ENCODE results near the gene SIM2.

DNA sequence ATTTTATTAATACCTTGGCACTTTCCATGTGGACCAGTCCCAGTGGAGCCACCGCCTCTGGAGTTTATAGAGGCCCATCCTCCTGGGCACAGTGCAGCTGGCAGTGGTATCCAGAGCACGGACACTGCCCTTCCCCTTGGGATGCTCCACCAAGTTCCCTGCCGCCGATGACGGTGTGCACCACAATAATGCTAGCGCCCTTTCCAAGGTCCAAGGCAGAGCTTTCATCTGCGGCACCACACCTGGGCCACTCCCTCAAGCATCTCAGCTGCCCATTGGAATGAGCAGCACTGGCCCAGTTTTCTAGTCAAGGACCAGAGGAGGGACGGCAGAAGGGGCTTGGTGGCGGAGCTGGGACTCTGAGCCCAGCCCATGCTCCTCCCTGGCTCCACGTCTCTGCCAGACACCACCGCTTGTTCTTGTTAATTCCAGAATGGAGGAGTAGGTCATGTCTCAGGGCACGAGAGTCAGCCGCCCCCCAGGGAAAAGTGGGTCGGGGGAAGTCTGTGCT, 24.5 kb downstream of the SIM2 start:
- TF ChIP-seq, protein P1, sequence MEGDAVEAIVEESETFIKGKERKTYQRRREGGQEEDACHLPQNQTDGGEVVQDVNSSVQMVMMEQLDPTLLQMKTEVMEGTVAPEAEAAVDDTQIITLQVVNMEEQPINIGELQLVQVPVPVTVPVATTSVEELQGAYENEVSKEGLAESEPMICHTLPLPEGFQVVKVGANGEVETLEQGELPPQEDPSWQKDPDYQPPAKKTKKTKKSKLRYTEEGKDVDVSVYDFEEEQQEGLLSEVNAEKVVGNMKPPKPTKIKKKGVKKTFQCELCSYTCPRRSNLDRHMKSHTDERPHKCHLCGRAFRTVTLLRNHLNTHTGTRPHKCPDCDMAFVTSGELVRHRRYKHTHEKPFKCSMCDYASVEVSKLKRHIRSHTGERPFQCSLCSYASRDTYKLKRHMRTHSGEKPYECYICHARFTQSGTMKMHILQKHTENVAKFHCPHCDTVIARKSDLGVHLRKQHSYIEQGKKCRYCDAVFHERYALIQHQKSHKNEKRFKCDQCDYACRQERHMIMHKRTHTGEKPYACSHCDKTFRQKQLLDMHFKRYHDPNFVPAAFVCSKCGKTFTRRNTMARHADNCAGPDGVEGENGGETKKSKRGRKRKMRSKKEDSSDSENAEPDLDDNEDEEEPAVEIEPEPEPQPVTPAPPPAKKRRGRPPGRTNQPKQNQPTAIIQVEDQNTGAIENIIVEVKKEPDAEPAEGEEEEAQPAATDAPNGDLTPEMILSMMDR (conservative IDR thresholded peaks at IDR 0.05 in 1 of 2, IDR thresholded peaks at IDR 0.05 in 1 of 2; ENCODE audit: extremely low read depth in 1 of 2, insufficient read depth in 1 of 2, low read depth in 1 of 2, low read length in 2 of 2), result no peak
- TF ChIP-seq EZH2 (IDR thresholded peaks at IDR 0.05; ENCODE audit: borderline replicate concordance, low read length), result no peak
